ENCODE results near the gene SOX5.

SOX5 gene

DNA sequence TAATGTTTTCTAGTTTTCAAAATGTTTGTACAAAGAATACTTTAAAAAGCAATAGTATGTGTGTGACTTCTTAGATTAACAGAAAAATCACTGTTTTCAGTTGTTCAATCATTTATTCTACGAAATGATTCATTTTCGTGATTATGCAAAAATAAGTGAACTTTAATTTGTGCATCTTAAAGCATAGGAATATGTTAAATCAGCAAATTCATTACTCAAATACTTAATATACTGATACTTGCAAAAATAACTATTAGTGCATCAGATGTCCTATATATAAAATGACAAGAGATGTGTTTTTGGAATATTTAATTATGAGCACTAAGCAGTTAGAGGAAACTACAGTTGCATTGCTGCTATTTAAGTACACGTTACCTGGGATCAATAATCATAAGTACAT, 11.0 kb downstream of the SOX5 start:
- TF ChIP-seq GATA3 (IDR thresholded peaks at IDR 0.05; ENCODE audit: low read depth, low read length) (no peak), GATA2 (IDR thresholded peaks at IDR 0.05; ENCODE audit: low read depth, low read length) (no peak)

DNA sequence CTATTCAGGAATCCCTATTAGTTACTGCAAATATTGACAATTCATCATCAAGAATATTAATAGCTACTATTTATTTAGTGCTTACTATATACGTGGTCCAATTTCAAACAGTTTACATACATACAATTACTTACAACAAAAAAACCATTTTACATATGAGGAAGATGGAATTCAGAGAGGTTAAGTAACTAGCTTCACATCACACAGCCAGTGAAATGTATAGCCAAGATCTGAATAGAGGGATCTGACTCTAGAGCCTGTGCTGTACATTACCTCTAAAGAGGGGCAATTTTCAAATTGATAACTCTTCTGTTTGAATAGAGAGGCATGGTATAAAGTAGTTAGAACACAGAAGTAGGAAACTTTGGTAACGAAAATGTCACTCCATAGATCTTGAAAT, 18.3 kb downstream of the SOX5 start:
- TF ChIP-seq GATA2 (IDR thresholded peaks at IDR 0.05; ENCODE audit: low read depth, low read length) (no peak), GATA3 (IDR thresholded peaks at IDR 0.05; ENCODE audit: low read depth, low read length) (no peak)

- TF ChIP-seq GATA3 (IDR thresholded peaks at IDR 0.05; ENCODE audit: low read depth, low read length) (no peak), GATA2 (IDR thresholded peaks at IDR 0.05; ENCODE audit: low read depth, low read length) (no peak)
Observed at GRCh38 chr12:23930599-23930998, 18.9 kb downstream of the SOX5 start.

GRCh38 chr12:23929906-23930305, 19.6 kb downstream of the SOX5 start:
- TF ChIP-seq GATA2 (IDR thresholded peaks at IDR 0.05; ENCODE audit: low read depth, low read length) (no peak), GATA3 (IDR thresholded peaks at IDR 0.05; ENCODE audit: low read depth, low read length) (no peak)

- no peak for TF ChIP-seq GATA3 (IDR thresholded peaks at IDR 0.05; ENCODE audit: low read depth, low read length)
- no peak for TF ChIP-seq GATA2 (IDR thresholded peaks at IDR 0.05; ENCODE audit: low read depth, low read length)
Observed at GRCh38 chr12:23927907-23928306, 21.6 kb downstream of the SOX5 start.

DNA sequence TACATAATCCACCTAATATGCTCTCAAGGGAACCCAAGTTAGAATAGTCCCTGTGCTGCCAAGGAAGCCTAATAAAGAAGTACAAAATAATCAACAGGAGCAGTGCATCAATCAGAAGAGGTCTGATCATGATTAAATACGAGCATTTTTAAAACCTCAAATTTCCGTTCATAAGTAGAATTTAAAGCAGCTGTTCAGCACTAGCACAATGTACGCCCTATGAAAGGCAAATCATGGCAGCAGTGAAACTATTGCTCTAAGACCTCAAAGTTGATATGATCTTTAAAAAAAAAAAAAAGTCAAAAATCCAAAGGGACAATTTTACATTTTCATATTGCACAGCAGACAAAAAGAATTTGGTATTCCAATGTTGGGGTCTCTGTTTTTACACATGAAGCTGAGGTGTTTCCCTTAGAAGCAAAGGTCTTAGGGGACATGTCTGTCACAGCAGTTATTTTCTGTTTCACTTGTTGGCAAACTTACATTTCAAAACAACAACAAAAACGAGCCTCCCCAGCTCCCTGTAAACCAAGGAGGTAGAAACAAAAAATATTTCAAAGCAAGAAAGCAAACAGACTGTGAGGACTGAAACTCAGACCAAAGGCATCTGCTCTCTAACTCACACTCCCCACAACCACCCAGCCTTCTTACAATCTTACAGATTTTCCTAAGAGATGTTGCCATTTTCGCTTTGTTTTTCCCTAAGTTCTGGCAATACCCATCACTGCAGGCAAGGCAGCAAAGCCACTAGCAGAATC, 28.2 kb downstream of the SOX5 start:
- no peak for TF ChIP-seq GATA3 (IDR thresholded peaks at IDR 0.05; ENCODE audit: low read depth, low read length)

DNA sequence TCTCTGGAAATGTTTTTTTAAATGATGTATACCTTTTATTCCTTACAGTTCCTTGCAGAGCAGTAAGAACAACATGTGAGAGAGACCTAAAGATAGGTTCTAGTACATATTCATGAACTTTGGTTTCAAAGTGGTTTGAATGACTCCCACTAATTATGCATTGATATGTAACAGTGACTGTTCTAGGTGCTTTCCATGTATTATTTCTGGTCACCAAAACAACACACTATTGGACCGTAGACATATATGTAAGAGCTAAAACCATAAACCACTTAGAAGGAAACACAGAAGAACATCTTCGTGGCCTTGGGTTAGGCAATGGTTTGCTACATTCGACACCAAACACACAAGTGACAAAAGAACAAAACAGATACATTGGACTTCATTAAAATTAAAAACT, 37.9 kb downstream of the SOX5 start:
- TF ChIP-seq GATA2 (IDR thresholded peaks at IDR 0.05; ENCODE audit: low read depth, low read length) = no peak
- TF ChIP-seq GATA3 (IDR thresholded peaks at IDR 0.05; ENCODE audit: low read depth, low read length) = no peak

DNA sequence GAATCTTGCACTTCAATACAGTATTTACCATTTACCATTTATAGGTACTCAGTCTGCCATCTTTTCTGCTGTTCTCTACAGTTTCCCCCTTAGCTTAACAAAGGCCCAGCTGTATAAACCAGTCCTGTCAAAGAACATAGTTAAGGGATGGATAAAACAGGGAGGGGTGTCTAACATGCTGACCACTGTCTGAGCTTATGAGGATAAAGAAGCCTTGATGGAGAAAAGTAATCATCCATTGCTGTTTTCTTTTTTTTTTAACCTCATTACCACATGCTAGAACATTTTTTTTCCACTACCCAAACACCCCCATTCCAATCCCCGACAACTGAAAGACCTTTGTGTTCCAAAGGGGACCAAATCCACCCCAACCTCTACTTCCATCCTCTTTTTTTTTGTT, 39.9 kb downstream of the SOX5 start:
- TF ChIP-seq GATA3 (IDR thresholded peaks at IDR 0.05; ENCODE audit: low read depth, low read length) (no peak), GATA2 (IDR thresholded peaks at IDR 0.05; ENCODE audit: low read depth, low read length) (no peak)

DNA sequence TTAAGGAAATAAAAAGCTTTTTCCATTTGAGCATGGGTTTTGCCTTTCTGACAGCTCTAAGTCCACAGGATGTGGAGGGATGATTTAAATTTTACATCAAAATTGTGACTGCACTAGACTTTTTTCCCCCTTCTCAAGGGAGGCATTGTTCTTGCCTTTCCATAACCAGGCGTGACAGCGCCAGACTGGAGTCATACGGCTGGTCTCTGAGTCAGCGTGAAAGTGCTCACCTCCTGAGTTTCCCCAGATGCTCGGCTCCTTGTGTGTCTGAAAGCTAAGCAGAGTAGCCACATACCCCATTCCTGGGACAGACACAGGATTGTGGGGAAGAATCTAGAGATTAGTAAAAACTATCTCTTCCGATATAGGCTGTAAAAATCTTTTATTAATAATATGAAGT, 43.1 kb downstream of the SOX5 start:
- TF ChIP-seq GATA2 (IDR thresholded peaks at IDR 0.05; ENCODE audit: low read depth, low read length) = no peak
- TF ChIP-seq GATA3 (IDR thresholded peaks at IDR 0.05; ENCODE audit: low read depth, low read length) = no peak

DNA sequence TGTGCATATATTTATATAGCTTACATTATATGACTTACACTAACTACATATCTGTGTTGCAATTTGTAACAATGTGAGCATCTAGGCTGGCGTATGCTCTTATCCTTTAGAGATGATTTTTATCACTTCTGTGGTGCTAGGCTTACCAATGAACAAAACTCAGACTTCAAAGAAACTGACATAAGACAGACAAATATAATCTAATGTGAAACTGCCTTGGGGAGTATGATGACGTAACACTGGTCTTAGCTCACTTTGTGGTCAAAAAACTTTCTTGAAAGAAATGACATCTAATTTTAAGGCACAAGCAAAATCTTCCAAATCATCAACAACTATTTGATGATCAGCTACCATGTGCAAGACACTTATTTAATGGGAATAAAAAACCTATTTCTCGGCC, 50.0 kb downstream of the SOX5 start:
- TF ChIP-seq GATA2 (IDR thresholded peaks at IDR 0.05; ENCODE audit: low read depth, low read length) (no peak), GATA3 (IDR thresholded peaks at IDR 0.05; ENCODE audit: low read depth, low read length) (no peak)

- no peak for TF ChIP-seq GATA3 (IDR thresholded peaks at IDR 0.05; ENCODE audit: low read depth, low read length)
- no peak for TF ChIP-seq GATA2 (IDR thresholded peaks at IDR 0.05; ENCODE audit: low read depth, low read length)
Observed at GRCh38 chr12:23898121-23898520, 51.3 kb downstream of the SOX5 start.

GRCh38 chr12:23895792-23896218, 53.7 kb downstream of the SOX5 start:
- TF ChIP-seq GATA3 (IDR thresholded peaks at IDR 0.05; ENCODE audit: low read depth, low read length) = no peak

DNA sequence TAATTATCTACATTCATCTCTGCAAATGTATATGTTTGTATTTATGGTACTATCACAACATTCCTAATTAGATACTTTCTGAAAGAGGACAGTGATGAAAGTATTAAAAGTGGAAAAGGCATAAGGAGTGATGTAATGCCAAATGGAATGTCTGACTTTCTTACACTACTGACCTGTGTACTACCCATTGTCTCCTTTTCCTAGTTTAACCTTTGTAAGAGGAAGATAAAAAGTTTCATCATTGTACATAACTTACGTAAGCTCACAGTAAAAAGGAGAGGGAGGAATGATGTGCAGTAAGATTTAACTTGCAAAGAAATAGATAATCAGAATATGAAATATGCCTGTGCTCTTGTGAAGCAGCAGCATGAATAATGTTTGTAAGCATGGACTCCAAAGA, 55.9 kb downstream of the SOX5 start:
- no peak for TF ChIP-seq GATA3 (IDR thresholded peaks at IDR 0.05; ENCODE audit: low read depth, low read length)
- TF ChIP-seq GATA2 (IDR thresholded peaks at IDR 0.05; ENCODE audit: low read depth, low read length) = no peak

GRCh38 chr12:23891115-23891514, 58.4 kb downstream of the SOX5 start:
- TF ChIP-seq GATA2 (IDR thresholded peaks at IDR 0.05; ENCODE audit: low read depth, low read length) (no peak), GATA3 (IDR thresholded peaks at IDR 0.05; ENCODE audit: low read depth, low read length) (no peak)

- no peak for TF ChIP-seq GATA3 (IDR thresholded peaks at IDR 0.05; ENCODE audit: low read depth, low read length)
- no peak for TF ChIP-seq GATA2 (IDR thresholded peaks at IDR 0.05; ENCODE audit: low read depth, low read length)
Observed at GRCh38 chr12:23889069-23889440, 60.4 kb downstream of the SOX5 start.
